SU-DHL-6 (cell line): Measurements from ENCODE around the gene SHQ1.

ENCODE experiments used
- H2AFZ ChIP-seq: fragments of 200-600 bp; sonication (generic); 2 replicates; pipeline ENCODE4 v1.6.1; 2014; ENCODE audit warnings: low read depth, mild to moderate bottlenecking, moderate library complexity, mixed read lengths, antibody characterized with exemption, low read length; ENCODE audit not compliant: severe bottlenecking
- H3F3A ChIP-seq: fragments of 200-600 bp; shearing (Covaris generic); 2 replicates; pipeline ENCODE4 v1.6.0; 2016; ENCODE audit warnings: antibody characterized with exemption, mild to moderate bottlenecking; ENCODE audit not compliant: insufficient read depth
- H3K27ac ChIP-seq: fragments of 200-600 bp; sonication (generic); 2 replicates; pipeline ENCODE4 v1.5.1; 2016; ENCODE audit warnings: low read depth, mild to moderate bottlenecking, low read length, moderate library complexity, mixed read lengths
- H3K27me3 ChIP-seq: fragments of 200-600 bp; sonication (generic), shearing (Covaris generic); 2 replicates; pipeline ENCODE4 v1.6.0; 2014; ENCODE audit warnings: mild to moderate bottlenecking, low read length
- H3K36me3 ChIP-seq: fragments of 200-600 bp; sonication (generic); 2 replicates; pipeline ENCODE4 v1.6.1; 2014; ENCODE audit warnings: mild to moderate bottlenecking, low read length, mixed read lengths
- H3K4me2 ChIP-seq: fragments of 300-600, 200-600 bp; shearing (Covaris generic), sonication (generic); 2 replicates; pipeline ENCODE4 v1.6.0; 2014; ENCODE audit warnings: low read length, low read depth, mild to moderate bottlenecking; ENCODE audit not compliant: poor library complexity, severe bottlenecking
- H3K4me3 ChIP-seq: fragments of 200-600 bp; sonication (generic); 2 replicates; pipeline ENCODE4 v1.5.1; 2014; ENCODE audit warnings: antibody characterized with exemption, low read length, mild to moderate bottlenecking, mixed read lengths; ENCODE audit not compliant: insufficient read depth, poor library complexity, severe bottlenecking
- H3K79me2 ChIP-seq: fragments of 200-600 bp; sonication (generic); 2 replicates; pipeline ENCODE4 v1.6.1; 2014; ENCODE audit warnings: mild to moderate bottlenecking, low read length, moderate library complexity; ENCODE audit not compliant: insufficient read depth
- H3K9ac ChIP-seq: fragments of 200-600 bp; sonication (generic); 2 replicates; pipeline ENCODE4 v1.7.0; 2014; ENCODE audit warnings: mild to moderate bottlenecking, low read length
- H3K9me2 ChIP-seq: fragments of 200-600 bp; sonication (generic); replicated peaks from 2 replicates; pipeline ENCODE4 v1.6.1; 2014; ENCODE audit warnings: low read length; ENCODE audit not compliant: insufficient read depth
- H3K9me3 ChIP-seq: fragments of 200-600 bp; sonication (generic); 2 replicates; pipeline ENCODE4 v1.6.1; 2014; ENCODE audit warnings: low read length, mixed read lengths; ENCODE audit not compliant: insufficient read depth
- H4K20me1 ChIP-seq: fragments of 200-600 bp; sonication (generic); 2 replicates; pipeline ENCODE4 v1.6.1; 2014; ENCODE audit warnings: low read depth, mild to moderate bottlenecking, antibody characterized with exemption, low read length, moderate library complexity, mixed read lengths
- CTCF ChIP-seq: fragments of 200-600 bp; sonication (generic); IDR thresholded peaks from one replicate; pipeline ENCODE4 v1.5.1; 2017; ENCODE audit warnings: antibody characterized with exemption, mild to moderate bottlenecking, low read length, moderate library complexity; ENCODE audit not compliant: insufficient read depth, poor library complexity, severe bottlenecking
- EZH2phosphoT487 ChIP-seq: fragments of 200-600 bp; sonication (generic), shearing (Covaris generic); conservative IDR thresholded peaks from 2 replicates; pipeline ENCODE4 v1.6.1; 2018; ENCODE audit warnings: mild to moderate bottlenecking, antibody characterized with exemption, low read length, moderate library complexity, mixed read lengths

SHQ1 gene

GRCh38 chr3:72820415-72820814 is 27.8 kb downstream of the SHQ1 start:
- Histone ChIP-seq H3K9me3 (no peaks in the 10 kb centered on the region), H3K4me2 (peak overlapping the region; percentile 14), H2AFZ (no peak overlapping the region), H3K27ac (peak overlapping the region; percentile 76), H3K27me3 (no peaks in the 10 kb centered on the region), H3K4me3 (no peak overlapping the region), H3K36me3 (peaks cover 2% of the 10 kb centered on the region; the same call in 1 of the 2 replicates), H3K9ac (no peak overlapping the region), H3F3A (peaks cover 3% of the 10 kb centered on the region), H4K20me1 (no peaks in the 10 kb centered on the region), H3K79me2 (no peaks in the 10 kb centered on the region; the same call in 1 of the 2 replicates), H3K9me2 (no peaks in the 10 kb centered on the region)
- no peak for TF ChIP-seq CTCF
- TF ChIP-seq EZH2phosphoT487: no peak

- peaks cover 3% of the 10 kb centered on the region; the same call in 1 of the 2 replicates for H3F3A ChIP-seq
- no peak for TF ChIP-seq CTCF
- no peak for TF ChIP-seq EZH2phosphoT487
- H2AFZ ChIP-seq: no peak overlapping the region
- no peaks in the 10 kb centered on the region; the same call in 1 of the 2 replicates for H3K79me2 ChIP-seq
- H3K27ac ChIP-seq: no peak overlapping the region
- no peaks in the 10 kb centered on the region for H3K9me2 ChIP-seq
- H3K9ac ChIP-seq: no peak overlapping the region
- H3K27me3 ChIP-seq: no peaks in the 10 kb centered on the region
- H4K20me1 ChIP-seq: no peaks in the 10 kb centered on the region
- peaks cover 2% of the 10 kb centered on the region; the same call in 1 of the 2 replicates for H3K36me3 ChIP-seq
- H3K4me3 ChIP-seq: no peak overlapping the region
- H3K4me2 ChIP-seq: no peak overlapping the region
- H3K9me3 ChIP-seq: no peaks in the 10 kb centered on the region
These were observed 29.3 kb downstream of the SHQ1 start for GRCh38 chr3:72818905-72819304.

GRCh38 chr3:72818092-72818773 is 30.0 kb downstream of the SHQ1 start:
- Histone ChIP-seq H3F3A (peaks cover 4% of the 10 kb centered on the region; the same call in 1 of the 2 replicates), H4K20me1 (no peaks in the 10 kb centered on the region), H3K27ac (no peak overlapping the region), H2AFZ (no peak overlapping the region), H3K9ac (no peak overlapping the region), H3K79me2 (no peaks in the 10 kb centered on the region; the same call in 1 of the 2 replicates), H3K4me2 (no peak overlapping the region), H3K36me3 (no peaks in the 10 kb centered on the region; the same call in 1 of the 2 replicates), H3K27me3 (no peaks in the 10 kb centered on the region), H3K9me2 (no peaks in the 10 kb centered on the region), H3K9me3 (no peaks in the 10 kb centered on the region), H3K4me3 (no peak overlapping the region)
- no peak for TF ChIP-seq EZH2phosphoT487
- TF ChIP-seq CTCF: peak; percentile 22
